Keratinocyte (primary cell): ENCODE results near the gene NOD1. TPM values are rescaled to one million over a fixed set of nuclear protein-coding genes. Genes with fewer than 3 reads are reported as not detected.

Experiments used
- DNase-seq: peaks from one replicate; pipeline ENCODE4 v3.0.0-alpha.2; 2011; ENCODE audit warnings: low read depth, missing footprints, low spot score
- FAIRE-seq: peaks from 2 replicates; lab custom pipeline; 2011; peaks lifted over from hg19 to GRCh38; lab: Jason Lieb, UNC
- H2AFZ ChIP-seq: 2 replicates; pipeline ENCODE4 v1.6.0; 2012; ENCODE audit warnings: low read length, control low read depth, inconsistent platforms; ENCODE audit not compliant: control insufficient read depth
- H3K27ac ChIP-seq: 2 replicates; pipeline ENCODE4 v1.5.1; 2011; ENCODE audit warnings: low read length; ENCODE audit not compliant: control insufficient read depth, insufficient read depth
- H3K27me3 ChIP-seq: 3 replicates; pipeline ENCODE4 v1.6.0; 2011; ENCODE audit warnings: low read length; ENCODE audit not compliant: control insufficient read depth, insufficient read depth; ENCODE audit errors: extremely low read depth
- H3K36me3 ChIP-seq, 2 experiments: 2 replicates in 1 of 2; 3 replicates in 1 of 2; pipeline ENCODE4 v1.5.1; 2011; ENCODE audit warnings: low read length in 2 of 2, mild to moderate bottlenecking in 1 of 2; ENCODE audit not compliant: control insufficient read depth in 2 of 2, insufficient read depth in 2 of 2; ENCODE audit errors: extremely low read depth in 1 of 2
- H3K4me1 ChIP-seq: 3 replicates; pipeline ENCODE4 v1.5.1; 2011; ENCODE audit warnings: low read length; ENCODE audit not compliant: control insufficient read depth, insufficient read depth; ENCODE audit errors: extremely low read depth
- H3K4me2 ChIP-seq: 3 replicates; pipeline ENCODE4 v1.6.0; 2011; ENCODE audit warnings: low read depth, low read length; ENCODE audit not compliant: control insufficient read depth, insufficient read depth; ENCODE audit errors: extremely low read depth
- H3K4me3 ChIP-seq, 3 experiments: fragments of 200-600 bp in 1 of 3; sonication (generic) in 1 of 3; 2 replicates in 2 of 3; 3 replicates in 1 of 3; pipeline ENCODE4 v1.5.1; 2011 to 2016; ENCODE audit warnings: low read length in 3 of 3, mild to moderate bottlenecking in 3 of 3, control low read depth in 2 of 3, inconsistent platforms in 1 of 3, low read depth in 1 of 3, mixed read lengths in 1 of 3, mixed run types in 1 of 3, moderate library complexity in 1 of 3; ENCODE audit not compliant: control insufficient read depth in 2 of 3, insufficient read depth in 2 of 3; ENCODE audit errors: extremely low read depth in 1 of 3
- H3K79me2 ChIP-seq: 2 replicates; pipeline ENCODE4 v1.6.0; 2012; ENCODE audit warnings: low read length; ENCODE audit not compliant: control insufficient read depth, insufficient read depth
- H3K9ac ChIP-seq: 3 replicates; pipeline ENCODE4 v1.6.0; 2011; ENCODE audit warnings: low read length; ENCODE audit not compliant: control insufficient read depth, insufficient read depth; ENCODE audit errors: extremely low read depth
- H3K9me1 ChIP-seq: 3 replicates; pipeline ENCODE4 v1.6.0; 2011; ENCODE audit warnings: low read length; ENCODE audit not compliant: control insufficient read depth, insufficient read depth; ENCODE audit errors: extremely low read depth
- H3K9me3 ChIP-seq: 2 replicates; pipeline ENCODE4 v1.5.1; 2012; ENCODE audit warnings: low read depth, low read length; ENCODE audit not compliant: control insufficient read depth
- H4K20me1 ChIP-seq: 3 replicates; pipeline ENCODE4 v1.6.0; 2011; ENCODE audit warnings: low read length; ENCODE audit not compliant: control insufficient read depth, insufficient read depth; ENCODE audit errors: extremely low read depth
- EZH2 ChIP-seq: IDR thresholded peaks from one replicate; pipeline ENCODE4 v1.6.1; 2012; ENCODE audit warnings: inconsistent platforms, mild to moderate bottlenecking, low read length, moderate library complexity
- dilution Hi-C: fragments of 300-500 bp; cut with MboI; formaldehyde crosslinking; loops from one replicate; pipeline ENCODE4 v1.7.0; 2020; ENCODE audit warnings: low sequenced_read_pairs; ENCODE audit not compliant: extremely low pct_ligation_motif_present
- polyA plus RNA-seq, 5 experiments: library from polyadenylated mRNA; depleted of rRNA in 3 of 5; stranded (reverse) in 3 of 5; stranded (forward) in 1 of 5; unstranded in 1 of 5; fragments of >200 nt; gene quantifications; 1 replicate in 1 of 5; 2 replicates in 3 of 5; 3 replicates in 1 of 5; pipeline versions ENCODE4 v1.2.1 to v1.2.3, GENCODE V29; 2011 to 2012; ENCODE audit warnings: missing spikeins in 2 of 5, low read depth in 1 of 5, low replicate concordance in 1 of 5
- TF ChIP-seq, protein P1 (sequence below), 3 experiments: IDR thresholded peaks in 1 of 3; conservative IDR thresholded peaks in 1 of 3; optimal IDR thresholded peaks in 1 of 3; 2 replicates in 2 of 3; 3 replicates in 1 of 3; pipeline versions ENCODE3 to v1.5.1; 2011; ENCODE audit warnings: low read length in 3 of 3, mild to moderate bottlenecking in 3 of 3, moderate library complexity in 2 of 3, control low read depth in 1 of 3, inconsistent platforms in 1 of 3; ENCODE audit not compliant: insufficient read depth in 2 of 3; ENCODE audit errors: extremely low read depth in 1 of 3

Gene NOD1
- polyA plus RNA-seq, 1 donor (not counting 4 experiments of a cell fraction or from before 2014, with no cell fraction given) = 4.3 TPM

GRCh38 chr7:30433506-30433905 lies 45.1 kb downstream of the NOD1 start:
- Histone ChIP-seq H3K27ac (no peak overlapping the region), H3K9me1 (no peaks in the 10 kb centered on the region), H3K79me2 (no peaks in the 10 kb centered on the region), H3K27me3 (no peaks in the 10 kb centered on the region), H3K4me3 (no peak overlapping the region), H3K4me1 (no peaks in the 10 kb centered on the region), H2AFZ (no peak overlapping the region), H4K20me1 (no peaks in the 10 kb centered on the region), H3K36me3 (peaks cover 4 to 14% of the 10 kb centered on the region in 2 experiments), H3K9ac (no peak overlapping the region), H3K9me3 (no peaks in the 10 kb centered on the region), H3K4me2 (no peak overlapping the region)
- TF ChIP-seq, protein P1, sequence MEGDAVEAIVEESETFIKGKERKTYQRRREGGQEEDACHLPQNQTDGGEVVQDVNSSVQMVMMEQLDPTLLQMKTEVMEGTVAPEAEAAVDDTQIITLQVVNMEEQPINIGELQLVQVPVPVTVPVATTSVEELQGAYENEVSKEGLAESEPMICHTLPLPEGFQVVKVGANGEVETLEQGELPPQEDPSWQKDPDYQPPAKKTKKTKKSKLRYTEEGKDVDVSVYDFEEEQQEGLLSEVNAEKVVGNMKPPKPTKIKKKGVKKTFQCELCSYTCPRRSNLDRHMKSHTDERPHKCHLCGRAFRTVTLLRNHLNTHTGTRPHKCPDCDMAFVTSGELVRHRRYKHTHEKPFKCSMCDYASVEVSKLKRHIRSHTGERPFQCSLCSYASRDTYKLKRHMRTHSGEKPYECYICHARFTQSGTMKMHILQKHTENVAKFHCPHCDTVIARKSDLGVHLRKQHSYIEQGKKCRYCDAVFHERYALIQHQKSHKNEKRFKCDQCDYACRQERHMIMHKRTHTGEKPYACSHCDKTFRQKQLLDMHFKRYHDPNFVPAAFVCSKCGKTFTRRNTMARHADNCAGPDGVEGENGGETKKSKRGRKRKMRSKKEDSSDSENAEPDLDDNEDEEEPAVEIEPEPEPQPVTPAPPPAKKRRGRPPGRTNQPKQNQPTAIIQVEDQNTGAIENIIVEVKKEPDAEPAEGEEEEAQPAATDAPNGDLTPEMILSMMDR (optimal IDR thresholded peaks at IDR 0.05 in 1 of 3, IDR thresholded peaks at IDR 0.05 in 1 of 3, conservative IDR thresholded peaks at IDR 0.05 in 1 of 3; ENCODE audit: extremely low read depth in 1 of 3, insufficient read depth in 2 of 3, low read length in 3 of 3) = no peak
- no peak for TF ChIP-seq EZH2
- FAIRE-seq = no peak
- no peak for DNase-seq
- dilution Hi-C loops = no loop called here

DNA sequence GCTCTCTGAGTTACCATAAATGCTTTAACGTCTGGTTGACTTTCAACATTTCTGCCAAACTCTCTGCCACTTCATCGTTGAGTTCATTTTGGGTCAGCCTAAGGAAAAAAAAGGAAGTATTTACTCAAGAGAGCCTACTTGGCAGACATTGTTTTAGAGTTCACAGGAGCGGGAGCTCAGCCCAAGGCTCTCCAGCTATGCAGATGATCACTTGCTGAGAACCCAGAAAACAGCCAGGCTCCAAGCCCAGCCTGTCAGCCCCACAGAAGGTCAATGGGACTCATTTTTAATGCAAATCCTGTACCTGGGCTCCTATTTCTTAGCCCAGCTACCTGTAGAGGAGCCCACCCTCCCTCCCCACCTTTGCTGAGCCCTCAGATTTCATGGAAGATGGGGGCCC lies 45.5 kb downstream of the NOD1 start:
- Histone ChIP-seq H3K79me2 (no peaks in the 10 kb centered on the region), H3K27ac (no peak overlapping the region), H3K4me1 (no peaks in the 10 kb centered on the region), H3K27me3 (no peaks in the 10 kb centered on the region), H3K4me2 (no peak overlapping the region), H3K9ac (no peak overlapping the region), H3K4me3 (no peak overlapping the region), H3K9me3 (no peaks in the 10 kb centered on the region), H3K9me1 (no peaks in the 10 kb centered on the region), H3K36me3 (peaks cover 3 to 14% of the 10 kb centered on the region in 2 experiments), H4K20me1 (no peaks in the 10 kb centered on the region), H2AFZ (no peak overlapping the region)
- TF ChIP-seq EZH2 = no peak
- TF ChIP-seq, protein P1 (optimal IDR thresholded peaks at IDR 0.05 in 1 of 3, IDR thresholded peaks at IDR 0.05 in 1 of 3, conservative IDR thresholded peaks at IDR 0.05 in 1 of 3; ENCODE audit: extremely low read depth in 1 of 3, insufficient read depth in 2 of 3, low read length in 3 of 3) = no peak
- dilution Hi-C loops = no loop called here
- no peak for DNase-seq
- FAIRE-seq = no peak
